HL-60 (cell line): ENCODE measurements around the gene TSSK3.

Experiments used
- TF ChIP-seq, protein P1 (sequence below): IDR thresholded peaks from one replicate; pipeline ENCODE4 v1.5.1; 2011; ENCODE audit warnings: low read length, control low read depth, inconsistent platforms; ENCODE audit not compliant: insufficient read depth
- TF ChIP-seq, protein P2 (sequence below): IDR thresholded peaks from 2 replicates; pipeline ENCODE4 v1.6.1; 2012; ENCODE audit warnings: low read depth; ENCODE audit not compliant: insufficient replicate concordance

DNA sequence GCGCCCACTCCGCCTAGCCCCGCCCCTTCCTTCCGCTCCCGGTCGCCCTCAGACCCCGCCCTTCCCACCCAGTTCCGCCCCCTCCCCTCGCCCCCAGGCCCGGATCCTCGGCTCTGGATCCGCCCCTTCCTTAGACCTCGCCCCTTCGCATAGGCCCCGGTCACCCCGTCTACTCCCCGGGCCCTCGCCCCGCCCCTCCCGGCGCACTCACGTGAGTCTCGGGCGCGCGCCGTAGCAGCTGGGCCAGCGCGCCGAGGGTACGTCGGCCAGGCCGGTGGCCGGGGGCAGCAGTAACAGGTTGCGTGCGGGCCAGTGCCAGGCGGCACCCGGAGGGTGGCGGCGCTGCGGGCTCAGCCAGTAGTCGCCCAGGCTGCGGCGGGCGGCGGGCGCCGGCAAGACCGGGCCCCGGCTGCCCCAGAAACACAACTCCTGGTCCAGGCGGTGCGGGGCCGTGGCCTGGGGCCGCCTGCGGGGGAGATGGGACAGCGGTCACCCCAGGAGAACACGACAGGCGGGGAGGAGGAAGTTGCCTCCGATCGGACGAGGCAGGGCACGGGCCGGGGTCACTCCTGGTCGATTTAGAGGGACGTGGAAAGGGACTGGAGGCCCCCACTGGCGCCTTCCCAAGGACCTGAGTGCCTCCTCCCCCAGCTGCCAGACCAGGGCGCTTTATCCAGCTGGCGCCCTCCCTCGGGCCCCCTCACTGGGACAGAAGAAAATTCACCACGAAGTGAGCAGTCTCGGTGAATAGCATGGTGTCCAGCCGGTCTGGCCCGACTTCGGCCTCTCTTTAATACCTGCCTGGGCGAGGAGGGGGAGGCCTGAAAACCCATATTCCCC, 10.7 kb upstream of the TSSK3 start:
- TF ChIP-seq, protein P1, sequence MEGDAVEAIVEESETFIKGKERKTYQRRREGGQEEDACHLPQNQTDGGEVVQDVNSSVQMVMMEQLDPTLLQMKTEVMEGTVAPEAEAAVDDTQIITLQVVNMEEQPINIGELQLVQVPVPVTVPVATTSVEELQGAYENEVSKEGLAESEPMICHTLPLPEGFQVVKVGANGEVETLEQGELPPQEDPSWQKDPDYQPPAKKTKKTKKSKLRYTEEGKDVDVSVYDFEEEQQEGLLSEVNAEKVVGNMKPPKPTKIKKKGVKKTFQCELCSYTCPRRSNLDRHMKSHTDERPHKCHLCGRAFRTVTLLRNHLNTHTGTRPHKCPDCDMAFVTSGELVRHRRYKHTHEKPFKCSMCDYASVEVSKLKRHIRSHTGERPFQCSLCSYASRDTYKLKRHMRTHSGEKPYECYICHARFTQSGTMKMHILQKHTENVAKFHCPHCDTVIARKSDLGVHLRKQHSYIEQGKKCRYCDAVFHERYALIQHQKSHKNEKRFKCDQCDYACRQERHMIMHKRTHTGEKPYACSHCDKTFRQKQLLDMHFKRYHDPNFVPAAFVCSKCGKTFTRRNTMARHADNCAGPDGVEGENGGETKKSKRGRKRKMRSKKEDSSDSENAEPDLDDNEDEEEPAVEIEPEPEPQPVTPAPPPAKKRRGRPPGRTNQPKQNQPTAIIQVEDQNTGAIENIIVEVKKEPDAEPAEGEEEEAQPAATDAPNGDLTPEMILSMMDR: no peak
- TF ChIP-seq, protein P2, sequence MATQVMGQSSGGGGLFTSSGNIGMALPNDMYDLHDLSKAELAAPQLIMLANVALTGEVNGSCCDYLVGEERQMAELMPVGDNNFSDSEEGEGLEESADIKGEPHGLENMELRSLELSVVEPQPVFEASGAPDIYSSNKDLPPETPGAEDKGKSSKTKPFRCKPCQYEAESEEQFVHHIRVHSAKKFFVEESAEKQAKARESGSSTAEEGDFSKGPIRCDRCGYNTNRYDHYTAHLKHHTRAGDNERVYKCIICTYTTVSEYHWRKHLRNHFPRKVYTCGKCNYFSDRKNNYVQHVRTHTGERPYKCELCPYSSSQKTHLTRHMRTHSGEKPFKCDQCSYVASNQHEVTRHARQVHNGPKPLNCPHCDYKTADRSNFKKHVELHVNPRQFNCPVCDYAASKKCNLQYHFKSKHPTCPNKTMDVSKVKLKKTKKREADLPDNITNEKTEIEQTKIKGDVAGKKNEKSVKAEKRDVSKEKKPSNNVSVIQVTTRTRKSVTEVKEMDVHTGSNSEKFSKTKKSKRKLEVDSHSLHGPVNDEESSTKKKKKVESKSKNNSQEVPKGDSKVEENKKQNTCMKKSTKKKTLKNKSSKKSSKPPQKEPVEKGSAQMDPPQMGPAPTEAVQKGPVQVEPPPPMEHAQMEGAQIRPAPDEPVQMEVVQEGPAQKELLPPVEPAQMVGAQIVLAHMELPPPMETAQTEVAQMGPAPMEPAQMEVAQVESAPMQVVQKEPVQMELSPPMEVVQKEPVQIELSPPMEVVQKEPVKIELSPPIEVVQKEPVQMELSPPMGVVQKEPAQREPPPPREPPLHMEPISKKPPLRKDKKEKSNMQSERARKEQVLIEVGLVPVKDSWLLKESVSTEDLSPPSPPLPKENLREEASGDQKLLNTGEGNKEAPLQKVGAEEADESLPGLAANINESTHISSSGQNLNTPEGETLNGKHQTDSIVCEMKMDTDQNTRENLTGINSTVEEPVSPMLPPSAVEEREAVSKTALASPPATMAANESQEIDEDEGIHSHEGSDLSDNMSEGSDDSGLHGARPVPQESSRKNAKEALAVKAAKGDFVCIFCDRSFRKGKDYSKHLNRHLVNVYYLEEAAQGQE: no peak
